Endothelial cell of umbilical vein (primary cell): ENCODE data around the gene TOP1. TPM values are rescaled to one million over a fixed set of nuclear protein-coding genes. Genes with fewer than 3 reads are reported as not detected.

Experiments used
- BruUV-seq: library from RNA; stranded (reverse); fragments of 400-500 nt; replicated peaks from 2 replicates; lab custom pipeline; 2021; lab: Mats Ljungman, UMichigan
- CTCF ChIA-PET: fragments of 300-600, 350-600 bp; sonication (Branson Sonifier 250); formaldehyde crosslinking; loops from one replicate; lab custom pipeline; 2021; ENCODE audit warnings: antibody characterized with exemption, inconsistent platforms; lab: Charles Lee
- POLR2A ChIA-PET: fragments of 300-600, 350-600 bp; sonication (Branson Sonifier 250); formaldehyde crosslinking; loops from one replicate; lab custom pipeline; 2021; ENCODE audit warnings: antibody characterized with exemption, inconsistent platforms; lab: Charles Lee
- DNase-seq: peaks from one replicate; pipeline ENCODE4 v3.0.0-alpha.2; 2011; ENCODE audit warnings: low read depth, low spot score
- FAIRE-seq: peaks from 2 replicates; lab custom pipeline; 2011; peaks lifted over from hg19 to GRCh38; lab: Jason Lieb, UNC
- H2AFZ ChIP-seq: 2 replicates; pipeline ENCODE4 v1.6.0; 2012; ENCODE audit warnings: low read depth, low read length, control low read depth, inconsistent platforms
- H3K27ac ChIP-seq: 2 replicates; pipeline ENCODE4 v1.5.1; 2011; ENCODE audit warnings: low read depth, mild to moderate bottlenecking, control low read depth, low read length, moderate library complexity; ENCODE audit not compliant: insufficient read depth
- H3K27me3 ChIP-seq, 2 experiments: 2 replicates each; pipeline versions ENCODE4 v1.6.0 to v1.6.1; 2011; ENCODE audit warnings: low read length in 2 of 2, mixed read lengths in 1 of 2; ENCODE audit not compliant: control insufficient read depth in 2 of 2, insufficient read depth in 2 of 2
- H3K36me3 ChIP-seq, 2 experiments: 2 replicates in 1 of 2; 3 replicates in 1 of 2; pipeline ENCODE4 v1.5.1; 2011; ENCODE audit warnings: low read length in 2 of 2, mild to moderate bottlenecking in 1 of 2, moderate library complexity in 1 of 2; ENCODE audit not compliant: control insufficient read depth in 2 of 2, insufficient read depth in 2 of 2; ENCODE audit errors: extremely low read depth in 1 of 2
- H3K4me1 ChIP-seq: 3 replicates; pipeline ENCODE4 v1.5.1; 2011; ENCODE audit warnings: mild to moderate bottlenecking, low read length; ENCODE audit not compliant: control insufficient read depth, insufficient read depth; ENCODE audit errors: extremely low read depth
- H3K4me2 ChIP-seq: 2 replicates; pipeline ENCODE4 v1.6.1; 2011; ENCODE audit warnings: low read length, control low read depth, mixed read lengths; ENCODE audit not compliant: insufficient read depth
- H3K4me3 ChIP-seq, 3 experiments: fragments of 200-600 bp in 1 of 3; sonication (generic), shearing (Covaris generic) in 1 of 3; replicated peaks in 1 of 3; 2 replicates each; pipeline ENCODE4 v1.5.1; 2011 to 2016; ENCODE audit warnings: control low read depth in 3 of 3, low read length in 3 of 3, mild to moderate bottlenecking in 2 of 3, inconsistent platforms in 1 of 3, low read depth in 1 of 3, moderate library complexity in 1 of 3; ENCODE audit not compliant: insufficient read depth in 1 of 3
- H3K79me2 ChIP-seq: 2 replicates; pipeline ENCODE4 v1.6.0; 2012; ENCODE audit warnings: low read length, inconsistent platforms; ENCODE audit not compliant: control insufficient read depth, insufficient read depth
- H3K9ac ChIP-seq: replicated peaks from 2 replicates; pipeline ENCODE3; 2011; ENCODE audit warnings: low read length, control low read depth; ENCODE audit not compliant: insufficient read depth; ENCODE audit errors: extremely low read depth
- H3K9me1 ChIP-seq: replicated peaks from 3 replicates; pipeline ENCODE4 v1.6.0; 2011; ENCODE audit warnings: mild to moderate bottlenecking, low read length; ENCODE audit not compliant: control insufficient read depth, insufficient read depth; ENCODE audit errors: extremely low read depth
- H3K9me3 ChIP-seq: replicated peaks from 2 replicates; pipeline ENCODE4 v1.5.1; 2012; ENCODE audit warnings: low read length, inconsistent platforms; ENCODE audit not compliant: control insufficient read depth, insufficient read depth
- H4K20me1 ChIP-seq: replicated peaks from 2 replicates; pipeline ENCODE3; 2011; ENCODE audit warnings: mild to moderate bottlenecking, low read length; ENCODE audit not compliant: control insufficient read depth, insufficient read depth; ENCODE audit errors: extremely low read depth
- CTCF ChIP-seq, 2 donors: IDR thresholded peaks; 1 replicate in 1 of 2; 2 replicates in 1 of 2; pipeline ENCODE4 v1.5.1; 2011; ENCODE audit warnings: low read length in 2 of 2, mild to moderate bottlenecking in 2 of 2, moderate library complexity in 2 of 2, control low read depth in 1 of 2, inconsistent platforms in 1 of 2, low read depth in 1 of 2; ENCODE audit not compliant: insufficient read depth in 1 of 2; ENCODE audit errors: extremely low read depth in 1 of 2
- EZH2 ChIP-seq: IDR thresholded peaks from 2 replicates; pipeline ENCODE4 v1.6.1; 2012; ENCODE audit warnings: borderline replicate concordance, low read depth, mild to moderate bottlenecking, moderate library complexity, low read length, inconsistent platforms; ENCODE audit not compliant: severe bottlenecking
- FOS ChIP-seq: IDR thresholded peaks from 2 replicates; pipeline ENCODE4 v1.6.1; 2011; ENCODE audit warnings: mild to moderate bottlenecking, low read length, moderate library complexity, borderline replicate concordance; ENCODE audit not compliant: insufficient read depth
- GATA2 ChIP-seq: IDR thresholded peaks from 2 replicates; pipeline ENCODE4 v1.7.0; 2011; ENCODE audit warnings: low read depth, mild to moderate bottlenecking, moderate library complexity, mixed read lengths, low read length; ENCODE audit not compliant: insufficient read length, insufficient read depth
- JUN ChIP-seq: IDR thresholded peaks from 2 replicates; pipeline ENCODE4 v1.6.1; 2011; ENCODE audit warnings: borderline replicate concordance, low read depth; ENCODE audit not compliant: insufficient read length, insufficient read depth
- MAX ChIP-seq: IDR thresholded peaks from 2 replicates; pipeline ENCODE4 v1.6.1; 2011; ENCODE audit not compliant: insufficient read depth, insufficient read length
- MYC ChIP-seq: IDR thresholded peaks from one replicate; pipeline ENCODE4 v1.6.1; 2011; ENCODE audit warnings: mild to moderate bottlenecking, low read depth, low read length
- POLR2A ChIP-seq: IDR thresholded peaks from 2 replicates; pipeline ENCODE4 v1.6.1; 2012; ENCODE audit warnings: low read depth, mild to moderate bottlenecking, control low read depth, low read length
- POLR2AphosphoS5 ChIP-seq: IDR thresholded peaks from 2 replicates; pipeline ENCODE4 v1.6.1; 2012; ENCODE audit warnings: low read depth, mild to moderate bottlenecking, control low read depth, low read length, moderate library complexity; ENCODE audit not compliant: insufficient read depth
- dilution Hi-C: fragments of 300-500 bp; cut with MboI; formaldehyde crosslinking; loops from one replicate; pipeline ENCODE4 v1.15.0; 2019; ENCODE audit warnings: low sequenced_read_pairs; ENCODE audit not compliant: extremely low pct_ligation_motif_present
- intact Hi-C: fragments of 100-400 bp; cut with micrococcal nuclease; formaldehyde crosslinking; loops from one replicate; pipeline ENCODE4 v1.10.0; 2022
- polyA plus RNA-seq, 4 experiments: library from polyadenylated mRNA; depleted of rRNA in 3 of 4; stranded (reverse) in 3 of 4; unstranded in 1 of 4; fragments of >200 nt; gene quantifications; 2 replicates each; pipeline versions ENCODE4 v1.2.1 to v1.2.3, GENCODE V29; 2011 to 2012; ENCODE audit warnings: missing spikeins in 1 of 4
- total RNA-seq: library from RNA; stranded (reverse); gene quantifications from 2 replicates; pipeline ENCODE4 v1.2.3, GENCODE V29; 2021

The TOP1 gene
- total and polyA plus RNA-seq, 2 donors (not counting 3 experiments of a cell fraction or from before 2014, with no cell fraction given), result 7.0 to 77.4 TPM

GRCh38 chr20:41098703-41099250 is 70.2 kb downstream of the TOP1 start:
- no peak overlapping the region for H3K27ac ChIP-seq
- H3K4me3 ChIP-seq, result no peak overlapping the region
- intact Hi-C loops (no loop called here), dilution Hi-C loops (no loop called here)
- no peaks in the 10 kb centered on the region for H3K9me1 ChIP-seq
- H3K27me3 ChIP-seq, result no peaks in the 10 kb centered on the region
- peaks cover 14% of the 10 kb centered on the region for H3K4me1 ChIP-seq
- no peak overlapping the region for H3K4me2 ChIP-seq
- no peak for FAIRE-seq
- H2AFZ ChIP-seq, result no peak overlapping the region
- H3K9ac ChIP-seq, result no peak overlapping the region
- no peak for DNase-seq
- BruUV-seq, result no TSS peak
- peaks cover 3% of the 10 kb centered on the region for H3K79me2 ChIP-seq
- POLR2A ChIA-PET, result interaction anchor here (0.7 kb wide), 1 partner anchor 64 kb away, joined by 5 read pairs; no protein-coding TSS in a partner anchor
- no peaks in the 10 kb centered on the region for H3K9me3 ChIP-seq
- no peak for TF ChIP-seq GATA2
- CTCF ChIA-PET, result interaction anchor here (2.3 to 7.9 kb wide), 4 partner anchors 12 to 136 kb away, joined by 5 to 282 read pairs (median 12); no protein-coding TSS in a partner anchor
- no peaks in the 10 kb centered on the region for H4K20me1 ChIP-seq
- peaks cover 30 to 47% of the 10 kb centered on the region in 2 experiments for H3K36me3 ChIP-seq

- no peak overlapping the region for H3K4me2 ChIP-seq
- POLR2A ChIA-PET, result no interaction called here
- FAIRE-seq (no peak), DNase-seq (no peak)
- BruUV-seq, result no TSS peak
- intact Hi-C loops (no loop called here), dilution Hi-C loops (no loop called here)
- H3K9me1 ChIP-seq, result no peaks in the 10 kb centered on the region
- H3K9me3 ChIP-seq, result no peaks in the 10 kb centered on the region
- peaks cover 26 to 51% of the 10 kb centered on the region in 2 experiments for H3K36me3 ChIP-seq
- CTCF ChIA-PET, result interaction anchor here (3.5 to 7.9 kb wide), 2 partner anchors 109 to 131 kb away, joined by 15 to 282 read pairs; no protein-coding TSS in a partner anchor
- no peak for TF ChIP-seq EZH2
- no peak for TF ChIP-seq MYC
- no peak for TF ChIP-seq JUN
- no peak for TF ChIP-seq POLR2A
- TF ChIP-seq FOS, result no peak
- no peak for TF ChIP-seq MAX
- no peak for TF ChIP-seq CTCF (IDR thresholded peaks at IDR 0.05; ENCODE audit: extremely low read depth in 1 of 2, insufficient read depth in 1 of 2, low read depth in 1 of 2, low read length in 2 of 2)
- no peak for TF ChIP-seq GATA2
- TF ChIP-seq POLR2AphosphoS5, result no peak
- no peak overlapping the region for H3K9ac ChIP-seq
- peaks cover 14% of the 10 kb centered on the region for H3K4me1 ChIP-seq
- H2AFZ ChIP-seq, result no peak overlapping the region
- H3K4me3 ChIP-seq, result no peak overlapping the region
- peaks cover 3% of the 10 kb centered on the region for H3K79me2 ChIP-seq
- H4K20me1 ChIP-seq, result no peaks in the 10 kb centered on the region
- H3K27ac ChIP-seq, result no peak overlapping the region
- no peaks in the 10 kb centered on the region for H3K27me3 ChIP-seq
Measured at GRCh38 chr20:41100001-41100480, 71.4 kb downstream of the TOP1 start.
